ENCODE data around the gene OLFM4.
"Not testable (repeated sequence)": the region's sequence is repeated elsewhere in the genome, so short reads cannot be mapped to it uniquely, and the experiment has no call there.

The OLFM4 gene

DNA sequence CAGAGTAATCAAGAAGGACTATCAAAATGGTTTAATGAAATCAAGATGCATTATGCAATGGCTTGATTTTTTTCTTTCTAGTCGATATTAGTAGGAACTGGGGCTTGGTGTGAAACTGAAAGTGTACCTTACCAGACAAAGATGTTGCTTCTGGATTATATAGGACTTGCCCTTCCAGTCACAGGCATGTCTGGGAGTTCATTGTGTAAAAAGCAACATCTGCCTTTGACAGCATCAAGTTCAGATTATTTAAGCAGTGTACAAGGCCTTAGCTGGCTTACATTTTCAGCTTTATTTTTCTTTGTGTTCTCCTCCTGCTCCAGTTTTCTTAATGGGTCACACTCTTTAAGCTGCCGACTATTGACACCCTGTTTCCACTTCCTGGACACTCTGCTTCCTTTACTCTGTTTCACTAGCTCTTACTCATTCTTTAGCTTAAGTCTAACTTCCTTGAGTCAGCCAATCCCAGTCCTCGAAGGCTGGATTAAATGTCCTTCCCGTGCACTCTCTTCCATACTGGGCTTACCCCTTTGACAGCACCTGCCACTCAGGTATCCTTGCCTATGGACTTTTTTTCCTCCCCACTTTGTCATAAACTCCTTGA is 29.4 kb upstream of the OLFM4 start:
- no peak overlapping the region for H3K9ac ChIP-seq (ENCODE audit: low read depth, low read length)
- no peaks in the 10 kb centered on the region for H3K27me3 ChIP-seq (ENCODE audit: insufficient read depth, low read length)
- H3K4me3 ChIP-seq (ENCODE audit: low read length) = no peak overlapping the region
- peaks cover 8% of the 10 kb centered on the region for H3K4me1 ChIP-seq (ENCODE audit: insufficient read depth, low read length)
- H3K36me3 ChIP-seq (ENCODE audit: insufficient read depth, low read depth, low read length) = no peaks in the 10 kb centered on the region
- H3K9me3 ChIP-seq (ENCODE audit: insufficient read depth, low read depth, low read length) = no peaks in the 10 kb centered on the region
- H3K27ac ChIP-seq (ENCODE audit: low read length) = no peak overlapping the region

- Histone ChIP-seq H3K36me3 (ENCODE audit: insufficient read depth, low read depth, low read length) (no peaks in the 10 kb centered on the region), H3K27me3 (ENCODE audit: insufficient read depth, low read length) (no peaks in the 10 kb centered on the region)
Observed at GRCh38 chr13:53001444-53002225, 27.0 kb upstream of the OLFM4 start.

GRCh38 chr13:53004573-53004972 is 24.0 kb upstream of the OLFM4 start:
- Histone ChIP-seq H3K36me3 (ENCODE audit: insufficient read depth, low read depth, low read length) (no peaks in the 10 kb centered on the region), H3K4me3 (ENCODE audit: low read length) (no peak overlapping the region), H3K9me3 (ENCODE audit: insufficient read depth, low read depth, low read length) (no peaks in the 10 kb centered on the region), H3K27ac (ENCODE audit: low read length) (no peak overlapping the region), H3K9ac (ENCODE audit: low read depth, low read length) (no peak overlapping the region), H3K4me1 (ENCODE audit: insufficient read depth, low read length) (no peaks in the 10 kb centered on the region; the same call in 1 of the 2 replicates), H3K27me3 (ENCODE audit: insufficient read depth, low read length) (no peaks in the 10 kb centered on the region)

More at GRCh38 chr13:53001444-53002225, 27.0 kb upstream of the OLFM4 start:
- H3K9ac ChIP-seq (ENCODE audit: low read depth, low read length) = no peak overlapping the region
- no peak overlapping the region for H3K27ac ChIP-seq (ENCODE audit: low read length)
- H3K9me3 ChIP-seq (ENCODE audit: insufficient read depth, low read depth, low read length) = no peaks in the 10 kb centered on the region
- no peak overlapping the region for H3K4me3 ChIP-seq (ENCODE audit: low read length)
- H3K4me1 ChIP-seq (ENCODE audit: insufficient read depth, low read length) = no peaks in the 10 kb centered on the region

DNA sequence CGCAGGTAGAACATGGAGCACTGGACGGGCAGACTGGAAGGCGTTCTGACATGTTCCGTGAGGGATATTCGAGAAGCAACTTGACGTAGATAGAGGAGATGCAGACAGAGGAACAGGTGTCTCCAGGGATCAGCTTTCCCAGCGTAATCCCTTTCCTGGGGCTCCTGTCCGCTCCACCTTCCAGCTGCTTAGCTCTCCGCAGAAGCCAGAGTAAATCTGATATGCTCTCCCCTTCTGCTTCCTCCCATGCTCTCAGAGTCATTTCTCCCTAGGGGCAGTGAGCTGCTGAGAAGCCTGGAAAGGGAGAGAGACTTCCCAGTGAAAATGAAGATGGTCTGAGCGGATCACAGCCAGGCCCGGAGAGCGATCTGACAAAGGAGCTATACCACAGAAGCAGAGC is 23.0 kb upstream of the OLFM4 start:
- no peaks in the 10 kb centered on the region for H3K9me3 ChIP-seq (ENCODE audit: insufficient read depth, low read depth, low read length)
- no peak overlapping the region for H3K4me3 ChIP-seq (ENCODE audit: low read length)
- H3K27ac ChIP-seq (ENCODE audit: low read length) = no peak overlapping the region
- no peak overlapping the region for H3K9ac ChIP-seq (ENCODE audit: low read depth, low read length)
- no peaks in the 10 kb centered on the region for H3K27me3 ChIP-seq (ENCODE audit: insufficient read depth, low read length)
- H3K36me3 ChIP-seq (ENCODE audit: insufficient read depth, low read depth, low read length) = no peaks in the 10 kb centered on the region
- H3K4me1 ChIP-seq (ENCODE audit: insufficient read depth, low read length) = no peaks in the 10 kb centered on the region; the same call in 1 of the 2 replicates

- Histone ChIP-seq H3K36me3 (ENCODE audit: insufficient read depth, low read depth, low read length) (no peaks in the 10 kb centered on the region), H3K4me3 (ENCODE audit: low read length) (no peak overlapping the region), H3K4me1 (ENCODE audit: insufficient read depth, low read length) (no peaks in the 10 kb centered on the region; the same call in 1 of the 2 replicates), H3K27me3 (ENCODE audit: insufficient read depth, low read length) (no peaks in the 10 kb centered on the region), H3K9me3 (ENCODE audit: insufficient read depth, low read depth, low read length) (no peaks in the 10 kb centered on the region), H3K27ac (ENCODE audit: low read length) (no peak overlapping the region), H3K9ac (ENCODE audit: low read depth, low read length) (no peak overlapping the region)
Observed at GRCh38 chr13:53007872-53008271, 20.7 kb upstream of the OLFM4 start.

DNA sequence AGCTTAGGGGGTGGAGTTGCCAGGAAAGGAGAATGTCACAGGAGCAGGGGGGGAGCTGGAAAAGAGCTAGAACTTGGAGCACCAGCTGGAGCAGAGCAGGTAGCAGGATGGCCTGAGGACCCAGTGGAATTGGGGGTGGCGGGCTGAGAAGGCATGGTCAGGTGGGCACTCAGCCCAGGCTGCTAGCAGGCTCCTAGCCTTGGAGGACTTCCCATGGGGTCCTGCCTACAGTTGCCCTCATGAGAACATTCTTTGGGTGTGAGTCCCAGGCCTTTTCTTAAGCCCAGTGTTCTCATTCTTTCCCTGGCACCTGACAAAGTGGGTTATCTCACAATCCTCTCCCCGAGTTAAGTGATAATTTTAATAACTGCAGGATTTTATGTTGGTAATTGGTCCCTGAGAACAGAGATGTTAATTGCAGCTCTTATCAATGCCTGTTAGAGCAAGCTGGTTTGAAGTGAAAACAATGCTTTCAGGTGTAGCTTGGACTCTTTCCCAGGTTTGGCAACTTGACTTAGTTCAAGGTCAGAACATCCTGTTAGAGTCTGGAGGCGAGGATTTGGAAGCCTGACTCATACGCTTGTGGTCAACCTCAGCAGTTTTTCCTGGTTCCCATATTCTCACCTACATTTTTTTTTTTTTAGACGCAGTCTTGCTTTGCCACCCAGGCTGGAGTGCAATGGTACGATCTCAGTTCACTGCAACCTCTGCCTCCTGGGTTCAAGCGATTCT is 18.1 kb upstream of the OLFM4 start:
- Histone ChIP-seq H3K9ac (ENCODE audit: low read depth, low read length) (no peak overlapping the region), H3K4me3 (ENCODE audit: low read length) (no peak overlapping the region), H3K27ac (ENCODE audit: low read length) (no peak overlapping the region), H3K36me3 (ENCODE audit: insufficient read depth, low read depth, low read length) (no peaks in the 10 kb centered on the region), H3K27me3 (ENCODE audit: insufficient read depth, low read length) (no peaks in the 10 kb centered on the region), H3K4me1 (ENCODE audit: insufficient read depth, low read length) (no peaks in the 10 kb centered on the region; the same call in 1 of the 2 replicates), H3K9me3 (ENCODE audit: insufficient read depth, low read depth, low read length) (no peaks in the 10 kb centered on the region)

GRCh38 chr13:53012707-53013106 is 15.9 kb upstream of the OLFM4 start:
- Histone ChIP-seq H3K4me1 (ENCODE audit: insufficient read depth, low read length) (no peaks in the 10 kb centered on the region; the same call in 1 of the 2 replicates), H3K4me3 (ENCODE audit: low read length) (no peak overlapping the region), H3K27me3 (ENCODE audit: insufficient read depth, low read length) (no peaks in the 10 kb centered on the region), H3K9ac (ENCODE audit: low read depth, low read length) (no peak overlapping the region), H3K36me3 (ENCODE audit: insufficient read depth, low read depth, low read length) (no peaks in the 10 kb centered on the region), H3K9me3 (ENCODE audit: insufficient read depth, low read depth, low read length) (no peaks in the 10 kb centered on the region), H3K27ac (ENCODE audit: low read length) (no peak overlapping the region)

- Histone ChIP-seq H3K27ac (ENCODE audit: low read length) (no peak overlapping the region), H3K36me3 (ENCODE audit: insufficient read depth, low read depth, low read length) (no peaks in the 10 kb centered on the region), H3K4me1 (ENCODE audit: insufficient read depth, low read length) (no peaks in the 10 kb centered on the region; the same call in 1 of the 2 replicates), H3K9me3 (ENCODE audit: insufficient read depth, low read depth, low read length) (no peaks in the 10 kb centered on the region), H3K4me3 (ENCODE audit: low read length) (no peak overlapping the region), H3K27me3 (ENCODE audit: insufficient read depth, low read length) (no peaks in the 10 kb centered on the region), H3K9ac (ENCODE audit: low read depth, low read length) (no peak overlapping the region)
Observed at GRCh38 chr13:53013113-53013512, 15.5 kb upstream of the OLFM4 start.

DNA sequence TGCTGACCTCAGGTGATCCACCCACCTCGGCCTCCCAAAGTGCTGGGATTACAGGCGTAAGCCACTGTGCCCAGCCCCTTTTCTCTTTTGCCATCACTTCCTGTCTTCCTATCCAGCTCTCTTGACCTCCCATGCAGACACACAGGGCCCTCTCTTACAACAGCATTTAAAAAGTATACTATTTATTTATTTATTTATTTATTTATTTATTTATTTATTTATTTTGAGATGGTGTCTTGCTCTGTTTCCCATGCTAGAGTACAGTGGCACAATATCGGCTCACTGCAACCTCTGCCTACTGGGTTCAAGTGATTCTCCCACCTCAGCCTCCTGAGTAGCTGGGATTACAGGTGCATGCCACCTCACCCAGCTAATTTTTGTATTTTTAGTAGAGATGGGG is 14.6 kb upstream of the OLFM4 start:
- not testable (repeated sequence) for H3K4me3 ChIP-seq (ENCODE audit: low read length); H3K9me3 ChIP-seq (ENCODE audit: insufficient read depth, low read depth, low read length); H3K36me3 ChIP-seq (ENCODE audit: insufficient read depth, low read depth, low read length); H3K9ac ChIP-seq (ENCODE audit: low read depth, low read length); H3K27ac ChIP-seq (ENCODE audit: low read length); H3K27me3 ChIP-seq (ENCODE audit: insufficient read depth, low read length); H3K4me1 ChIP-seq (ENCODE audit: insufficient read depth, low read length)

DNA sequence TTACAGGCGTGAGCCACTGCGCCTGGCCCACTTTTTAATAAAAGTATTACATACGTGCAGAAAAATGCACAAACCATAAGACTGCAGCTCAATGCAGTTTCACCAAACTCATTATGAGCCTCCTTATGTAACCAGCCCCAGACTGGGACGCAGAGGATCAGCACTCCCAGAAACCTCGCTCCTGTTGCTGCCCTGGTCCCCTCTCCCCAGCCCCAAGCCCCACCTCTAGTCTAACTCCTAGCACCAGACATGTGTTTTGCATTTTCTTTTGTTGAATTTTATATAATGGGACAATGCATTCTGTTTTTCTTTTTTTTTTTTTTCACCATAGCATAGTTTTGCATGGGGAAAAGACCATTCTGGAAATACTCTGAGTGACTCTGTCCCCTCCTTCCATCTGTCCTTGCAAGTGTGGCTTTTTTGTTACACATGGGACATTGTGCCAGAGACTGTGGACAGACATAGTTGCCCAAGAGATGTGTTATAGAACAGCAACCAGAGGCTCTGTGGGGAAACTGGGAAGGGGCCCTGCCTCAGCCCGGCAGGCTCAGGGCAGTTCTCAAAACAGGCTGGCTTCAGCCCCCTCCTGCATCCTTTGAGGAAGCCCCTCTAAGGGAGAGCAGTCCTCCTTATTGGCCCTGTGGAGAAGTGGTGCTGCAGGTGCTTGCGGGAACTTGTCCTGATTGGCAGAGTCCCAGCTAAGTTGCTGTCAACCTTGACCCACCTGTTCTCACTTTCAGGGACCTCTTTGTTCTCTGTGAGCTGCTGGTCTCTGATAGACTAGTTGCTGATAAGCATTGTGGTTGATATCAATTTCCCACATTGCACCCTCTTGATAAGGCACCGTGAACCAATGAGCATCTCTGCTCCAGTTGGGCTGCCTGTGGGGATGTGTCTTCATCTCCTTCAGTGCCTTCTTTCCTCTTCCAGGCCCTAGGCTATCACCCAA is 13.8 kb upstream of the OLFM4 start:
- H3K9me3 ChIP-seq (ENCODE audit: insufficient read depth, low read depth, low read length) = no peaks in the 10 kb centered on the region
- H3K4me3 ChIP-seq (ENCODE audit: low read length) = no peak overlapping the region

GRCh38 chr13:53015971-53016370 is 12.6 kb upstream of the OLFM4 start:
- no peak overlapping the region for H3K9ac ChIP-seq (ENCODE audit: low read depth, low read length)
- no peaks in the 10 kb centered on the region for H3K27me3 ChIP-seq (ENCODE audit: insufficient read depth, low read length)
- no peak overlapping the region for H3K4me3 ChIP-seq (ENCODE audit: low read length)
- H3K27ac ChIP-seq (ENCODE audit: low read length) = no peak overlapping the region
- H3K4me1 ChIP-seq (ENCODE audit: insufficient read depth, low read length) = peaks cover 5% of the 10 kb centered on the region; the same call in 1 of the 2 replicates
- H3K9me3 ChIP-seq (ENCODE audit: insufficient read depth, low read depth, low read length) = no peaks in the 10 kb centered on the region
- H3K36me3 ChIP-seq (ENCODE audit: insufficient read depth, low read depth, low read length) = no peaks in the 10 kb centered on the region

More for the DNA sequence above, 13.8 kb upstream of the OLFM4 start:
- no peaks in the 10 kb centered on the region; the same call in 1 of the 2 replicates for H3K4me1 ChIP-seq (ENCODE audit: insufficient read depth, low read length)
- H3K27me3 ChIP-seq (ENCODE audit: insufficient read depth, low read length) = no peaks in the 10 kb centered on the region
- H3K36me3 ChIP-seq (ENCODE audit: insufficient read depth, low read depth, low read length) = no peaks in the 10 kb centered on the region
- H3K9ac ChIP-seq (ENCODE audit: low read depth, low read length) = no peak overlapping the region
- no peak overlapping the region for H3K27ac ChIP-seq (ENCODE audit: low read length)
